Middle frontal gyrus (tissue), 1 donor: ENCODE measurements around the gene EFHC1.

ENCODE experiments used
- DNase-seq: peaks from one replicate; pipeline ENCODE4 v3.0.0-alpha.2; 2015; ENCODE audit warnings: low spot score; ENCODE audit errors: extremely low spot score

Gene EFHC1

GRCh38 chr6:52551483-52552277 lies 131.5 kb downstream of the EFHC1 start:
- DNase-seq = no peak

GRCh38 chr6:52552278-52552643 lies 132.1 kb downstream of the EFHC1 start:
- DNase-seq = no peak

- DNase-seq = no peak
Measured at GRCh38 chr6:52553158-52553557, 133.0 kb downstream of the EFHC1 start.

GRCh38 chr6:52553719-52554118 lies 133.6 kb downstream of the EFHC1 start:
- DNase-seq = no peak

- no peak for DNase-seq
Measured at GRCh38 chr6:52554684-52555280, 134.6 kb downstream of the EFHC1 start.

- no peak for DNase-seq
Measured at GRCh38 chr6:52555518-52556233, 135.5 kb downstream of the EFHC1 start.

- DNase-seq = no peak
Measured at GRCh38 chr6:52557389-52558265, 137.5 kb downstream of the EFHC1 start.

GRCh38 chr6:52558266-52559000 lies 138.3 kb downstream of the EFHC1 start:
- DNase-seq = no peak

GRCh38 chr6:52560462-52560861 lies 140.3 kb downstream of the EFHC1 start:
- no peak for DNase-seq

GRCh38 chr6:52562911-52563310 lies 142.8 kb downstream of the EFHC1 start:
- DNase-seq = no peak

- DNase-seq = no peak
Measured at GRCh38 chr6:52564856-52565255, 144.7 kb downstream of the EFHC1 start.

- DNase-seq = no peak
Measured at GRCh38 chr6:52566201-52566600, 146.1 kb downstream of the EFHC1 start.

GRCh38 chr6:52566853-52567279 lies 146.7 kb downstream of the EFHC1 start:
- DNase-seq = no peak

GRCh38 chr6:52568320-52568719 lies 148.2 kb downstream of the EFHC1 start:
- DNase-seq = no peak

- DNase-seq = no peak
Measured at GRCh38 chr6:52570291-52570700, 150.2 kb downstream of the EFHC1 start.

GRCh38 chr6:52571099-52571755 lies 151.1 kb downstream of the EFHC1 start:
- DNase-seq = no peak

- DNase-seq = no peak
Measured at GRCh38 chr6:52572536-52572935, 152.4 kb downstream of the EFHC1 start.

GRCh38 chr6:52573295-52573694 lies 153.2 kb downstream of the EFHC1 start:
- DNase-seq = no peak
